H1 (cell line): Measurements from ENCODE around the gene MAGEA8. TPM values are rescaled to one million over a fixed set of nuclear protein-coding genes. Genes with fewer than 3 reads are reported as not detected.

Experiments used
- CTCF ChIA-PET: fragments of 300-600 bp; sonication (Branson Sonifier 250); formaldehyde crosslinking; loops from one replicate; lab custom pipeline; 2021; ENCODE audit not compliant: partially characterized antibody; lab: Charles Lee
- POLR2A ChIA-PET: fragments of 300-600 bp; sonication (Branson Sonifier 250); formaldehyde crosslinking; loops from one replicate; lab custom pipeline; 2021; ENCODE audit warnings: inconsistent platforms; ENCODE audit not compliant: partially characterized antibody; lab: Charles Lee
- DNase-seq, 2 experiments: peaks; one replicate each; pipeline versions ENCODE4 v3.0.0 to v3.0.0-alpha.2; 2010 to 2022; ENCODE audit warnings: low spot score in 2 of 2, low read depth in 1 of 2, mixed read lengths in 1 of 2
- FAIRE-seq: peaks from 2 replicates; lab custom pipeline; 2011; peaks lifted over from hg19 to GRCh38; lab: Jason Lieb, UNC
- H2AFZ ChIP-seq: 2 replicates; pipeline ENCODE4 v1.8.1; 2012; ENCODE audit warnings: low read length, inconsistent platforms
- H2AK5ac ChIP-seq: 2 replicates; pipeline ENCODE4 v1.6.1; 2013; ENCODE audit warnings: low read depth, low read length
- H2BK120ac ChIP-seq: replicated peaks from 2 replicates; pipeline ENCODE3; 2013; ENCODE audit warnings: low read depth, low read length, inconsistent platforms
- H2BK12ac ChIP-seq: 2 replicates; pipeline ENCODE4 v1.6.1; 2013; ENCODE audit warnings: low read depth, low read length
- H2BK15ac ChIP-seq: 2 replicates; pipeline ENCODE4 v1.6.1; 2013; ENCODE audit warnings: low read length
- H2BK20ac ChIP-seq: 2 replicates; pipeline ENCODE4 v1.6.1; 2013; ENCODE audit warnings: low read length
- H2BK5ac ChIP-seq: 2 replicates; pipeline ENCODE4 v1.6.1; 2013; ENCODE audit warnings: low read depth, low read length
- H3K14ac ChIP-seq: 2 replicates; pipeline ENCODE4 v1.6.1; 2013; ENCODE audit warnings: inconsistent platforms; ENCODE audit not compliant: insufficient read length
- H3K18ac ChIP-seq: 2 replicates; pipeline ENCODE4 v1.6.1; 2013; ENCODE audit warnings: low read length; ENCODE audit errors: extremely low read depth
- H3K23ac ChIP-seq: 2 replicates; pipeline ENCODE4 v1.6.1; 2013; ENCODE audit warnings: inconsistent platforms; ENCODE audit not compliant: insufficient read length
- H3K23me2 ChIP-seq: 2 replicates; pipeline ENCODE4 v1.6.1; 2013; ENCODE audit warnings: low read depth, low read length
- H3K27ac ChIP-seq: 2 replicates; pipeline ENCODE4 v1.6.1; 2011; ENCODE audit warnings: low read depth, low read length, inconsistent platforms
- H3K27me3 ChIP-seq, 4 experiments: replicated peaks in 1 of 4; 1 replicate in 1 of 4; 2 replicates in 3 of 4; pipeline versions ENCODE4 v1.6.1 to v1.8.1; 2011 to 2013; ENCODE audit warnings: low read length in 3 of 4, mild to moderate bottlenecking in 3 of 4, inconsistent platforms in 2 of 4, mixed read lengths in 2 of 4, moderate library complexity in 1 of 4; ENCODE audit not compliant: control insufficient read depth in 3 of 4, insufficient read depth in 3 of 4; ENCODE audit errors: extremely low read depth in 1 of 4
- H3K36me3 ChIP-seq, 4 experiments: 2 replicates each; pipeline versions ENCODE4 v1.6.1 to v1.8.1; 2011 to 2013; ENCODE audit warnings: mild to moderate bottlenecking in 4 of 4, low read length in 3 of 4, moderate library complexity in 2 of 4, control low read depth in 1 of 4, inconsistent platforms in 1 of 4; ENCODE audit not compliant: insufficient read depth in 4 of 4, control insufficient read depth in 2 of 4
- H3K4ac ChIP-seq: replicated peaks from 2 replicates; pipeline ENCODE3; 2013; ENCODE audit warnings: low read length, low read depth, mixed read lengths, inconsistent platforms; ENCODE audit not compliant: insufficient read length
- H3K4me1 ChIP-seq, 4 experiments: replicated peaks in 1 of 4; 1 replicate in 1 of 4; 2 replicates in 3 of 4; pipeline versions ENCODE4 v1.6.1 to v1.8.1; 2011 to 2013; ENCODE audit warnings: low read length in 3 of 4, inconsistent platforms in 2 of 4, mixed read lengths in 1 of 4; ENCODE audit not compliant: insufficient read depth in 4 of 4, control insufficient read depth in 3 of 4
- H3K4me2 ChIP-seq, 2 experiments: 2 replicates each; pipeline versions ENCODE4 v1.6.1 to v1.8.1; 2011 to 2013; ENCODE audit warnings: low read depth in 2 of 2, low read length in 2 of 2, control low read depth in 1 of 2, inconsistent platforms in 1 of 2, mild to moderate bottlenecking in 1 of 2; ENCODE audit not compliant: insufficient read depth in 1 of 2
- H3K4me3 ChIP-seq, 4 experiments: fragments of 200-600, 300-600 bp in 1 of 4; sonication (generic), shearing (Covaris generic), sonication (Bioruptor Twin) in 1 of 4; 2 replicates each; pipeline versions ENCODE4 v1.5.1 to v1.8.1; 2011 to 2016; ENCODE audit warnings: low read length in 4 of 4, low read depth in 3 of 4, control low read depth in 2 of 4, inconsistent platforms in 2 of 4, mild to moderate bottlenecking in 2 of 4, mixed read lengths in 1 of 4, moderate library complexity in 1 of 4; ENCODE audit not compliant: insufficient read depth in 2 of 4; ENCODE audit errors: extremely low read depth in 1 of 4
- H3K56ac ChIP-seq: replicated peaks from 2 replicates; pipeline ENCODE3; 2013; ENCODE audit warnings: low read depth, mild to moderate bottlenecking, mixed read lengths, low read length, inconsistent platforms; ENCODE audit not compliant: insufficient read length
- H3K79me1 ChIP-seq: 2 replicates; pipeline ENCODE4 v1.6.1; 2013; ENCODE audit warnings: low read depth, low read length, control low read depth
- H3K79me2 ChIP-seq, 2 experiments: 2 replicates each; pipeline versions ENCODE4 v1.6.1 to v1.8.1; 2012 to 2013; ENCODE audit warnings: low read length in 2 of 2, mild to moderate bottlenecking in 2 of 2, inconsistent platforms in 1 of 2; ENCODE audit not compliant: insufficient read depth in 2 of 2, control insufficient read depth in 1 of 2
- H3K9ac ChIP-seq, 4 experiments: replicated peaks in 1 of 4; 1 replicate in 1 of 4; 2 replicates in 3 of 4; pipeline versions ENCODE4 v1.6.1 to v1.8.1; 2011 to 2013; ENCODE audit warnings: low read depth in 3 of 4, low read length in 3 of 4, control low read depth in 2 of 4, mild to moderate bottlenecking in 2 of 4, moderate library complexity in 2 of 4, inconsistent platforms in 1 of 4; ENCODE audit errors: extremely low read depth in 1 of 4
- H3K9me3 ChIP-seq, 2 experiments: 2 replicates each; pipeline versions ENCODE4 v1.6.1 to v1.8.1; 2012 to 2013; ENCODE audit warnings: mild to moderate bottlenecking in 2 of 2, moderate library complexity in 2 of 2, control low read depth in 1 of 2, inconsistent platforms in 1 of 2, low read depth in 1 of 2, low read length in 1 of 2, mixed read lengths in 1 of 2; ENCODE audit not compliant: insufficient read depth in 2 of 2
- H4K20me1 ChIP-seq, 2 experiments: replicated peaks in 1 of 2; 2 replicates each; pipeline versions ENCODE3 to v1.8.1; 2011 to 2013; ENCODE audit warnings: inconsistent platforms in 2 of 2, low read length in 2 of 2, mild to moderate bottlenecking in 1 of 2; ENCODE audit not compliant: insufficient read depth in 2 of 2, control insufficient read depth in 1 of 2
- H4K5ac ChIP-seq: 2 replicates; pipeline ENCODE4 v1.6.1; 2013; ENCODE audit warnings: low read length, low read depth, mixed read lengths, inconsistent platforms; ENCODE audit not compliant: insufficient read length
- H4K8ac ChIP-seq: 2 replicates; pipeline ENCODE4 v1.8.0; 2013; ENCODE audit warnings: mild to moderate bottlenecking, moderate library complexity, low read length, inconsistent platforms; ENCODE audit not compliant: insufficient read depth; ENCODE audit errors: extremely low read depth
- H4K91ac ChIP-seq: replicated peaks from 2 replicates; pipeline ENCODE3; 2013; ENCODE audit warnings: low read length, mixed read lengths, inconsistent platforms; ENCODE audit not compliant: insufficient read length
- CTBP2 ChIP-seq: IDR thresholded peaks from 2 replicates; pipeline ENCODE4 v1.7.0; 2011; ENCODE audit warnings: borderline replicate concordance, mild to moderate bottlenecking, moderate library complexity, mixed read lengths, low read length; ENCODE audit not compliant: insufficient read depth, insufficient read length
- HDAC2 ChIP-seq, 2 experiments: fragments of 300-600 bp in 1 of 2; sonication (generic) in 1 of 2; IDR thresholded peaks; 2 replicates each; pipeline ENCODE4 v1.6.1; 2011 to 2012; ENCODE audit warnings: low read depth in 2 of 2, low read length in 2 of 2, mild to moderate bottlenecking in 2 of 2, moderate library complexity in 2 of 2, borderline replicate concordance in 1 of 2, inconsistent platforms in 1 of 2
- JUND ChIP-seq: IDR thresholded peaks from 2 replicates; pipeline ENCODE4 v1.6.1; 2011; ENCODE audit warnings: mild to moderate bottlenecking, improper control_type of control experiment, low read length
- KDM4A ChIP-seq: IDR thresholded peaks from one replicate; pipeline ENCODE4 v1.7.1; 2012; ENCODE audit warnings: low read depth, mild to moderate bottlenecking, moderate library complexity, low read length, inconsistent platforms; ENCODE audit not compliant: severe bottlenecking
- RAD21 ChIP-seq, 2 experiments: IDR thresholded peaks in 1 of 2; conservative IDR thresholded peaks in 1 of 2; 2 replicates each; pipeline ENCODE4 v1.6.1; 2011; ENCODE audit warnings: low read depth in 2 of 2, low read length in 2 of 2, improper control_type of control experiment in 1 of 2, inconsistent platforms in 1 of 2, mild to moderate bottlenecking in 1 of 2, moderate library complexity in 1 of 2
- SP4 ChIP-seq: IDR thresholded peaks from 2 replicates; pipeline ENCODE4 v1.6.1; 2012; ENCODE audit warnings: low read length, inconsistent platforms
- SUZ12 ChIP-seq: fragments of 200-600 bp; sonication (generic); IDR thresholded peaks from 2 replicates; pipeline ENCODE4 v1.6.1; 2012; ENCODE audit warnings: mild to moderate bottlenecking, inconsistent platforms, low read length, moderate library complexity, mixed read lengths
- WGBS, 2 experiments: shearing (Covaris generic) in 1 of 2; methylation state at CpG; one replicate each; pipeline versions ENCODE4 v1.1.6 to v1.1.7; 2013 to 2015; ENCODE audit warnings: low lambda C conversion rate in 2 of 2, mixed read lengths in 2 of 2, inconsistent platforms in 1 of 2, low coverage in 1 of 2, missing lambda C conversion rate in 1 of 2; ENCODE audit not compliant: insufficient replicate concordance in 2 of 2, insufficient coverage in 1 of 2, insufficient read length in 1 of 2; ENCODE audit errors: extremely low coverage in 1 of 2, missing lambda C conversion rate in 1 of 2; 5-methylcytosine and 5-hydroxymethylcytosine counted together
- polyA plus RNA-seq, 7 experiments: library from polyadenylated mRNA; depleted of rRNA in 3 of 7; stranded (reverse) in 5 of 7; unstranded in 2 of 7; fragments of >200 nt in 5 of 7; fragments of 200-250 nt in 2 of 7; gene quantifications; 1 replicate in 5 of 7; 2 replicates in 1 of 7; 4 replicates in 1 of 7; pipeline versions ENCODE4 v1.2.1 to v1.2.3, GENCODE V29; 2011 to 2013; ENCODE audit warnings: missing spikeins in 2 of 7, mixed read lengths in 2 of 7
- total RNA-seq: library from RNA; stranded (reverse); fragmentation: NEBNext Ultra II Directional; extraction: Animal tissue kit (Norgen Biotek cat#: 25700); gene quantifications from 2 replicates; pipeline ENCODE4 v1.2.1, GENCODE V29; 2021
- TF ChIP-seq, protein P1 (sequence below): IDR thresholded peaks from 2 replicates; pipeline ENCODE4 v1.6.1; 2011; ENCODE audit warnings: low read length, improper control_type of control experiment
- TF ChIP-seq, protein P2 (sequence below), 3 experiments: IDR thresholded peaks; 1 replicate in 2 of 3; 2 replicates in 1 of 3; pipeline versions ENCODE4 v1.5.1 to v1.6.1; 2011; ENCODE audit warnings: low read length in 3 of 3, mild to moderate bottlenecking in 3 of 3, inconsistent platforms in 2 of 3, low read depth in 1 of 3, moderate library complexity in 1 of 3; ENCODE audit not compliant: insufficient read depth in 1 of 3; ENCODE audit errors: control extremely low read depth in 1 of 3

Gene MAGEA8
- total and polyA plus RNA-seq, 2 of the 8 experiments (the other 6 are each of a cell fraction or from before 2014, with no cell fraction given) = not detected

DNA sequence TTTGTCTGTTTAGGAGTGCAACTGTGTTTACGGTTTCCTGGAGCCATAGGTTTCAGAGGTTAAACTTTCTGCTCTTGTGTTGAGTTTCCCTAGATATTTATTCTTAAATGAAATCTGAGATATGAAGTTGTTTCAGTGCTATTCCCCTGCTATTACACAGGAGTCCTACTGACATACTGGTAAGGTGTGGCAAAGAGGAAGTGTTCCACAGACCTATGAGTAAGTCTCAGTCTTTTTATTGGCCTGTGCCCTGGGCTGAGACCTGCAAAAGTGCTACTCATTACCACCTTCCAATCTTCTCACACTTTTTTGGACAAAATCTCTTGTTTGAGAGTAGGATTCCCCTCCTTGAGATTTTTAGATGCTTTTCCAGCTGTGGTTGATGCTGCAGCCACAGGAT, 35.6 kb upstream of the MAGEA8 start:
- Histone ChIP-seq H3K36me3 (peaks cover 0 to 3% (median 0%) of the 10 kb centered on the region in 4 experiments; a peak in 1 of 8 replicates), H2BK120ac (no peak overlapping the region), H4K91ac (no peak overlapping the region), H2AK5ac (no peak overlapping the region), H2BK5ac (no peak overlapping the region), H3K23ac (no peak overlapping the region), H3K9me3 (peaks cover 8 to 12% of the 10 kb centered on the region in 2 experiments), H3K23me2 (no peaks in the 10 kb centered on the region), H4K5ac (no peak overlapping the region), H3K4me2 (no peak overlapping the region), H4K20me1 (no peaks in the 10 kb centered on the region), H2BK20ac (no peak overlapping the region), H3K4ac (no peak overlapping the region), H3K56ac (no peak overlapping the region), H3K27me3 (no peaks in the 10 kb centered on the region), H2BK12ac (no peak overlapping the region), H3K9ac (no peak overlapping the region), H3K27ac (no peak overlapping the region), H2BK15ac (no peak overlapping the region), H3K14ac (no peak overlapping the region), H3K18ac (no peak overlapping the region), H3K4me1 (no peaks in the 10 kb centered on the region), H3K79me2 (no peaks in the 10 kb centered on the region), H3K4me3 (no peak overlapping the region), H4K8ac (no peak overlapping the region), H2AFZ (no peak overlapping the region), H3K79me1 (no peaks in the 10 kb centered on the region)
- POLR2A ChIA-PET = no interaction called here
- CTCF ChIA-PET = no interaction called here
- FAIRE-seq = no peak
- DNase-seq = no peak
- WGBS, 2 experiments = 100% methylated on average over 1 of the region's 1 CpG; no CpG with 5 or more reads in 1 of the 2 experiments
- TF ChIP-seq HDAC2 (IDR thresholded peaks at IDR 0.05; ENCODE audit: borderline replicate concordance in 1 of 2, low read depth in 2 of 2, low read length in 2 of 2) (no peak), SP4 (no peak), SUZ12 (no peak), RAD21 (IDR thresholded peaks at IDR 0.05 in 1 of 2, conservative IDR thresholded peaks at IDR 0.05 in 1 of 2; ENCODE audit: low read depth in 2 of 2, low read length in 2 of 2) (no peak), JUND (no peak), KDM4A (no peak), CTBP2 (no peak)
- TF ChIP-seq, protein P1, sequence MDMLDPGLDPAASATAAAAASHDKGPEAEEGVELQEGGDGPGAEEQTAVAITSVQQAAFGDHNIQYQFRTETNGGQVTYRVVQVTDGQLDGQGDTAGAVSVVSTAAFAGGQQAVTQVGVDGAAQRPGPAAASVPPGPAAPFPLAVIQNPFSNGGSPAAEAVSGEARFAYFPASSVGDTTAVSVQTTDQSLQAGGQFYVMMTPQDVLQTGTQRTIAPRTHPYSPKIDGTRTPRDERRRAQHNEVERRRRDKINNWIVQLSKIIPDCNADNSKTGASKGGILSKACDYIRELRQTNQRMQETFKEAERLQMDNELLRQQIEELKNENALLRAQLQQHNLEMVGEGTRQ = no peak
- TF ChIP-seq, protein P2, sequence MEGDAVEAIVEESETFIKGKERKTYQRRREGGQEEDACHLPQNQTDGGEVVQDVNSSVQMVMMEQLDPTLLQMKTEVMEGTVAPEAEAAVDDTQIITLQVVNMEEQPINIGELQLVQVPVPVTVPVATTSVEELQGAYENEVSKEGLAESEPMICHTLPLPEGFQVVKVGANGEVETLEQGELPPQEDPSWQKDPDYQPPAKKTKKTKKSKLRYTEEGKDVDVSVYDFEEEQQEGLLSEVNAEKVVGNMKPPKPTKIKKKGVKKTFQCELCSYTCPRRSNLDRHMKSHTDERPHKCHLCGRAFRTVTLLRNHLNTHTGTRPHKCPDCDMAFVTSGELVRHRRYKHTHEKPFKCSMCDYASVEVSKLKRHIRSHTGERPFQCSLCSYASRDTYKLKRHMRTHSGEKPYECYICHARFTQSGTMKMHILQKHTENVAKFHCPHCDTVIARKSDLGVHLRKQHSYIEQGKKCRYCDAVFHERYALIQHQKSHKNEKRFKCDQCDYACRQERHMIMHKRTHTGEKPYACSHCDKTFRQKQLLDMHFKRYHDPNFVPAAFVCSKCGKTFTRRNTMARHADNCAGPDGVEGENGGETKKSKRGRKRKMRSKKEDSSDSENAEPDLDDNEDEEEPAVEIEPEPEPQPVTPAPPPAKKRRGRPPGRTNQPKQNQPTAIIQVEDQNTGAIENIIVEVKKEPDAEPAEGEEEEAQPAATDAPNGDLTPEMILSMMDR (IDR thresholded peaks at IDR 0.05; ENCODE audit: control extremely low read depth in 1 of 3, insufficient read depth in 1 of 3, low read depth in 1 of 3, low read length in 3 of 3) = no peak
